ENCODE results near the gene MPP1.

The MPP1 gene

GRCh38 chrX:154793084-154793795, 12.0 kb downstream of the MPP1 start:
- H3K27ac ChIP-seq (ENCODE audit: poor library complexity, severe bottlenecking): no peak overlapping the region
- H3K27me3 ChIP-seq (ENCODE audit: insufficient read depth, poor library complexity, severe bottlenecking): no peaks in the 10 kb centered on the region
- no peak for TF ChIP-seq CTCF (IDR thresholded peaks at IDR 0.05; ENCODE audit: poor library complexity, severe bottlenecking)
- ATAC-seq (ENCODE audit: low read depth) (no peak), DNase-seq (ENCODE audit: low spot score) (no peak)
- H3K9me3 ChIP-seq (ENCODE audit: severe bottlenecking): no peaks in the 10 kb centered on the region
- H3K4me1 ChIP-seq (ENCODE audit: insufficient read depth, poor library complexity, severe bottlenecking): no peaks in the 10 kb centered on the region
- no peak overlapping the region for H3K4me3 ChIP-seq (ENCODE audit: severe bottlenecking)
- H3K36me3 ChIP-seq (ENCODE audit: low read depth): no peaks in the 10 kb centered on the region

- H3K9me3 ChIP-seq (ENCODE audit: severe bottlenecking): no peaks in the 10 kb centered on the region
- H3K27me3 ChIP-seq (ENCODE audit: insufficient read depth, poor library complexity, severe bottlenecking): no peaks in the 10 kb centered on the region
- H3K27ac ChIP-seq (ENCODE audit: poor library complexity, severe bottlenecking): no peak overlapping the region
- no peaks in the 10 kb centered on the region for H3K4me1 ChIP-seq (ENCODE audit: insufficient read depth, poor library complexity, severe bottlenecking)
- ATAC-seq (ENCODE audit: low read depth): no peak
- TF ChIP-seq CTCF (IDR thresholded peaks at IDR 0.05; ENCODE audit: poor library complexity, severe bottlenecking): no peak
- no peak overlapping the region for H3K4me3 ChIP-seq (ENCODE audit: severe bottlenecking)
- no peak for DNase-seq (ENCODE audit: low spot score)
- H3K36me3 ChIP-seq (ENCODE audit: low read depth): no peaks in the 10 kb centered on the region
Observed at GRCh38 chrX:154791939-154792338, 13.3 kb downstream of the MPP1 start.

- DNase-seq (ENCODE audit: low spot score) (no peak), ATAC-seq (ENCODE audit: low read depth) (no peak)
- Histone ChIP-seq H3K9me3 (ENCODE audit: severe bottlenecking) (no peaks in the 10 kb centered on the region), H3K27ac (ENCODE audit: poor library complexity, severe bottlenecking) (no peak overlapping the region), H3K4me3 (ENCODE audit: severe bottlenecking) (no peak overlapping the region), H3K4me1 (ENCODE audit: insufficient read depth, poor library complexity, severe bottlenecking) (no peaks in the 10 kb centered on the region), H3K36me3 (ENCODE audit: low read depth) (no peaks in the 10 kb centered on the region), H3K27me3 (ENCODE audit: insufficient read depth, poor library complexity, severe bottlenecking) (no peaks in the 10 kb centered on the region)
- no peak for TF ChIP-seq CTCF (IDR thresholded peaks at IDR 0.05; ENCODE audit: poor library complexity, severe bottlenecking)
Observed at GRCh38 chrX:154791467-154791866, 13.8 kb downstream of the MPP1 start.

- Histone ChIP-seq H3K27ac (ENCODE audit: poor library complexity, severe bottlenecking) (no peak overlapping the region), H3K27me3 (ENCODE audit: insufficient read depth, poor library complexity, severe bottlenecking) (no peaks in the 10 kb centered on the region), H3K4me3 (ENCODE audit: severe bottlenecking) (no peak overlapping the region), H3K4me1 (ENCODE audit: insufficient read depth, poor library complexity, severe bottlenecking) (no peaks in the 10 kb centered on the region), H3K9me3 (ENCODE audit: severe bottlenecking) (no peaks in the 10 kb centered on the region), H3K36me3 (ENCODE audit: low read depth) (no peaks in the 10 kb centered on the region)
- TF ChIP-seq CTCF (IDR thresholded peaks at IDR 0.05; ENCODE audit: poor library complexity, severe bottlenecking): no peak
- ATAC-seq (ENCODE audit: low read depth) (no peak), DNase-seq (ENCODE audit: low spot score) (no peak)
Observed at GRCh38 chrX:154785716-154786115, 19.6 kb downstream of the MPP1 start.

All from RWPE2 (cell line).